Tibial nerve (tissue), 4 donors: ENCODE measurements around the gene ATP5ME. TPM values are rescaled to one million over a fixed set of nuclear protein-coding genes. Genes with fewer than 3 reads are reported as not detected.

Experiments used
- DNase-seq, 2 donors: peaks; one replicate each; pipeline ENCODE4 v3.0.0-alpha.2; 2019; ENCODE audit warnings: low spot score in 2 of 2
- H3K27ac ChIP-seq, 4 donors: fragments of 200-600 bp; sonication (generic) in 3 of 4; one replicate each; pipeline ENCODE4 v1.5.1; 2017 to 2019; ENCODE audit warnings: mild to moderate bottlenecking in 1 of 4
- H3K27me3 ChIP-seq, 2 donors: fragments of 200-600 bp; sonication (generic) in 1 of 2; one replicate each; pipeline versions ENCODE4 v1.5.1 to v1.6.0; 2017 to 2019
- H3K36me3 ChIP-seq, 3 donors: fragments of 200-600 bp; sonication (generic); one replicate each; pipeline ENCODE4 v1.5.1; 2018 to 2019
- H3K4me1 ChIP-seq, 4 donors: fragments of 200-600 bp; sonication (generic) in 3 of 4; one replicate each; pipeline ENCODE4 v1.5.1; 2017 to 2019
- H3K4me3 ChIP-seq, 4 donors: fragments of 200-600 bp; sonication (generic) in 3 of 4; one replicate each; pipeline ENCODE4 v1.5.1; 2017 to 2019; ENCODE audit warnings: mild to moderate bottlenecking in 1 of 4, moderate library complexity in 1 of 4
- H3K9me3 ChIP-seq, 4 donors: fragments of 200-600 bp; sonication (generic) in 3 of 4; one replicate each; pipeline ENCODE4 v1.5.1; 2017 to 2019
- EP300 ChIP-seq, 2 donors: sonication (generic); formaldehyde crosslinking; IDR thresholded peaks; one replicate each; pipeline ENCODE4 v1.6.1; 2017; ENCODE audit warnings: antibody characterized with exemption in 2 of 2, mild to moderate bottlenecking in 1 of 2
- POLR2A ChIP-seq, 2 donors: fragments of 450-650 bp; IDR thresholded peaks; one replicate each; pipeline ENCODE4 v1.6.1; 2017; ENCODE audit warnings: antibody characterized with exemption in 2 of 2, mild to moderate bottlenecking in 2 of 2, moderate library complexity in 2 of 2
- WGBS, 2 donors: methylation state at CpG; one replicate each; pipeline ENCODE4 v1.1.5; 2018; 5-methylcytosine and 5-hydroxymethylcytosine counted together
- total RNA-seq, 4 donors: library from RNA; depleted of rRNA; stranded (reverse); fragments of >200 nt; gene quantifications; one replicate each; pipeline ENCODE4 v1.1.0, GENCODE V29; 2016
- TF ChIP-seq, protein P1 (sequence below), 5 experiments: fragments of 200-600 bp in 3 of 5; fragments of 450-650 bp in 2 of 5; sonication (generic) in 3 of 5; IDR thresholded peaks; one replicate each; pipeline ENCODE4 v1.5.1; 2016 to 2019; ENCODE audit warnings: antibody characterized with exemption in 5 of 5, mild to moderate bottlenecking in 3 of 5, moderate library complexity in 2 of 5

ATP5ME gene
- total RNA-seq, 4 donors from 2014 or later, result 50.0 to 219 (median 139) TPM

DNA sequence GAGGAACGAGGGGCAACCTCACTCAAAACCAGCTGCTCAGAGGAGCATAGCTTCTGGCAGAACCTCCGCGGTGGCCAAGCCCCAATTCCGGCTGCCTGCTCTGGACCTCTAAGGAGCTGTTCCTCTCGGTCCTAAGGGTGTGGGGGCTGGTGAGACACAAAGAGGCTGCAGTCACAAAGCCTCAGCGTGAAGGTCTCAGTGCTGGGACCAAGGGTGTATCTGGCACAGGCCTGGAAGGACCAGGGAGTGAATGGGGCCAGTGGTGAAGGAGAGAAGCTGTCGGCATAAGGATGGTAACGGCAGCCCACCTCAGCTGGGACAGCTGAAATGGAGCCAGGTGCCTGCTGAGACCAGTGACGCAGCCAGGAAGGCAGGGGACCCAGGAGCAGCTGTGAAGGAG, 43.4 kb downstream of the ATP5ME start:
- TF ChIP-seq POLR2A (IDR thresholded peaks at IDR 0.05) (no peak), EP300 (IDR thresholded peaks at IDR 0.05) (no peak)
- TF ChIP-seq, protein P1, sequence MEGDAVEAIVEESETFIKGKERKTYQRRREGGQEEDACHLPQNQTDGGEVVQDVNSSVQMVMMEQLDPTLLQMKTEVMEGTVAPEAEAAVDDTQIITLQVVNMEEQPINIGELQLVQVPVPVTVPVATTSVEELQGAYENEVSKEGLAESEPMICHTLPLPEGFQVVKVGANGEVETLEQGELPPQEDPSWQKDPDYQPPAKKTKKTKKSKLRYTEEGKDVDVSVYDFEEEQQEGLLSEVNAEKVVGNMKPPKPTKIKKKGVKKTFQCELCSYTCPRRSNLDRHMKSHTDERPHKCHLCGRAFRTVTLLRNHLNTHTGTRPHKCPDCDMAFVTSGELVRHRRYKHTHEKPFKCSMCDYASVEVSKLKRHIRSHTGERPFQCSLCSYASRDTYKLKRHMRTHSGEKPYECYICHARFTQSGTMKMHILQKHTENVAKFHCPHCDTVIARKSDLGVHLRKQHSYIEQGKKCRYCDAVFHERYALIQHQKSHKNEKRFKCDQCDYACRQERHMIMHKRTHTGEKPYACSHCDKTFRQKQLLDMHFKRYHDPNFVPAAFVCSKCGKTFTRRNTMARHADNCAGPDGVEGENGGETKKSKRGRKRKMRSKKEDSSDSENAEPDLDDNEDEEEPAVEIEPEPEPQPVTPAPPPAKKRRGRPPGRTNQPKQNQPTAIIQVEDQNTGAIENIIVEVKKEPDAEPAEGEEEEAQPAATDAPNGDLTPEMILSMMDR (IDR thresholded peaks at IDR 0.05), result no peak
- peaks cover 0 to 35% (median 0%) of the 10 kb centered on the region in 4 donors for H3K9me3 ChIP-seq
- no peak for DNase-seq
- 68 to 72% methylated on average over 9 of the region's 9 CpGs for WGBS, 2 donors
- H3K4me1 ChIP-seq, result no peaks in the 10 kb centered on the region
- H3K4me3 ChIP-seq, result no peak overlapping the region
- H3K36me3 ChIP-seq, result no peaks in the 10 kb centered on the region
- H3K27ac ChIP-seq, result no peak overlapping the region
- no peaks in the 10 kb centered on the region for H3K27me3 ChIP-seq

DNA sequence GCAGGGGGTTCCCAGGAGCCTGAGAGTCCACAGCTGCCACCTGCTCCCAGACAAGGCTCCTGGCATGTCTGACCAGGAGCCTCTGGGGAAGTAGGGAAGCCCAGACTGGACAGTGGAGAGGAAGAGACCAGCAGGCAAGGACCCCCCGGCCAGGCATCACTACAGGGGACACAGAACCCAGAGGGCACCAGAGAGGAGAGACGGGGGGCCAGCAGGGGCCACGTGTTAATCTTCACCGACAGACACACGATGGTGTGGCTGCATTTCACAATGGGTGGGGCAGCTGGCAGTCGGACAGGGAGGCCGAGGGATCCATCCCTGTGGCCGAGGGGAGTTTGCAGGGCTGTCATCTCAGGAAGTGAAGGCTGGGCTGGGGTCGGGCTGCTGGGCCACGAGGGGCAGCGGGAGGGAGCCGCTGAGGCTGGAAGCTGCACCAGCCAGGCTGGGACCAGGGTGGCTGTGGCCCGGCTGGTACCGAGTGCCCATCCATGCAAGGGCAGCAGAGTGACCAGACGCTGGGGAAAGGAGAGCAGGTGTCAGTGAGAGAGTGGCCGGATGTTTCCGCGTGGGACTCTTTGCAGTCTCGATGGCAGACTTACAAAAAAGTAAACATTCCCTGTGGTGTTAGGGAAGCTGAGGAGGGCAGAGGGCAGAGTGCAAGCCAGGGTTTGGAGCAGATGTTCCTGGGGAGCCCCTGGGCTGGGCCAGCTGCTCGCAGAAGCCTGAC, 44.0 kb downstream of the ATP5ME start:
- Histone ChIP-seq H3K27me3 (no peaks in the 10 kb centered on the region), H3K9me3 (peaks cover 0 to 35% (median 0%) of the 10 kb centered on the region in 4 donors), H3K36me3 (no peaks in the 10 kb centered on the region), H3K4me1 (no peaks in the 10 kb centered on the region), H3K27ac (no peak overlapping the region), H3K4me3 (no peak overlapping the region)
- 58% methylated on average over 19 to 20 of the region's 20 CpGs for WGBS, 2 donors
- DNase-seq, result no peak
- TF ChIP-seq, protein P1 (IDR thresholded peaks at IDR 0.05), result no peak
- TF ChIP-seq EP300 (IDR thresholded peaks at IDR 0.05) (no peak), POLR2A (IDR thresholded peaks at IDR 0.05) (no peak)

DNA sequence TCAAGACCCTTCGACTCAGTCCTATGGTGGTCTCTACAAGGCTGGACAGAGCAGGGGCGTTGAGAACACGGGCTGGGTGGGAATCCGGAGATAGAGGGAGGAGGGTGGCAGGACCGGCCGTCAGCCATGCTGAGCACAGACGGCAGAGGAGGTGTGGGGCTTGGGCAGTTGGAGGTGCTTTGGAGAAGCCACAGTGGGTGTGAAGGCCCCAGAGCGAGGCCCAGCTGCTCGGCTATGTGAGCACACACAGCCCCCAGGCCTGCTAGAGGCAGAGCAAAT, 44.5 kb downstream of the ATP5ME start:
- no peaks in the 10 kb centered on the region for H3K36me3 ChIP-seq
- WGBS, 2 donors, result 79 to 83% methylated on average over 9 of the region's 9 CpGs
- TF ChIP-seq POLR2A (IDR thresholded peaks at IDR 0.05) (no peak), EP300 (IDR thresholded peaks at IDR 0.05) (no peak)
- TF ChIP-seq, protein P1 (IDR thresholded peaks at IDR 0.05), result no peak
- peaks cover 0 to 35% (median 0%) of the 10 kb centered on the region in 4 donors for H3K9me3 ChIP-seq
- no peak overlapping the region for H3K4me3 ChIP-seq
- no peak overlapping the region for H3K27ac ChIP-seq
- no peaks in the 10 kb centered on the region for H3K27me3 ChIP-seq
- DNase-seq, result no peak
- H3K4me1 ChIP-seq, result no peaks in the 10 kb centered on the region

DNA sequence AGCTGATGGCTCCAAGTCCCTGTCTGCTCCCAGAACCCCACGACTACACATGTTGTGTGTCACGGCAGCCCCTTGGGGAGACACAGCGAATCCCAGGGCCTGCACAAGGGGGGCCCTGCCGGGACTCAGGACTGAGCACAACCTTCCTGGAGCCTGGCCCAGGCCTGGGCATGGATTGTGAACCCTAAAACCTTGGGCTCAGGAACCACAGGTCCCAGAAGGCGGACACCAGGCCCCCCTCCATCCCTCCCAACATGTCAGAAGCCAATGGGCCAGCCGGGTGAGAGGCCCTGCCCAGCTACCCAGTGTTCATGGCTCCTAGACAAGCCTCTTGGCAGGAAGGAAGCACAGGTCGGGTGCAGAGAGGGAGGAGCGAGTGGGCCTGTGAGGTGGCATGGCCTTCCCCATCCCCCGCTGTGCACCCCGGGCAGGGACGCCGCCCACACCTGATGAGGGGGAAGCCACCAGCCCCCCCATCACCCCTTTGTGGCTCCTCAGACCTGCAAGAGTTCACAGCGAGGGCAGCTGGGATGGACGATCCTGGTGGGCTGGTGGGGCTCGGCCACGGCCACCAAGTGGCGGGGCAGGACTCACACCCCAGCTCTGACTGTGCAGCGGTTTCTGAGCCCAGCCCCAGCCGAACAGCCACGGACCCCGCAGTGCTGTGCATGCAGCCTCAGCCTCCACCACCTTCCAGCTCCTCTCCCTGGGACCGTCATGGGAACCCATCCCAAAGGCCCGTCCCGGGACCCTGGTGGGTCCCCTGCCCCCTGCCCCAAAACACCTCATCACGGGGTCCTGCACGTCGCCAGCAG, 45.0 kb downstream of the ATP5ME start:
- Histone ChIP-seq H3K4me3 (no peak overlapping the region), H3K36me3 (no peaks in the 10 kb centered on the region), H3K9me3 (peaks cover 0 to 35% (median 0%) of the 10 kb centered on the region in 4 donors), H3K4me1 (no peaks in the 10 kb centered on the region), H3K27me3 (no peaks in the 10 kb centered on the region), H3K27ac (no peak overlapping the region)
- 83 to 89% methylated on average over 18 to 23 of the region's 27 CpGs for WGBS, 2 donors
- no peak for TF ChIP-seq POLR2A (IDR thresholded peaks at IDR 0.05)
- TF ChIP-seq, protein P1 (IDR thresholded peaks at IDR 0.05), result no peak
- TF ChIP-seq EP300 (IDR thresholded peaks at IDR 0.05), result no peak
- no peak for DNase-seq

DNA sequence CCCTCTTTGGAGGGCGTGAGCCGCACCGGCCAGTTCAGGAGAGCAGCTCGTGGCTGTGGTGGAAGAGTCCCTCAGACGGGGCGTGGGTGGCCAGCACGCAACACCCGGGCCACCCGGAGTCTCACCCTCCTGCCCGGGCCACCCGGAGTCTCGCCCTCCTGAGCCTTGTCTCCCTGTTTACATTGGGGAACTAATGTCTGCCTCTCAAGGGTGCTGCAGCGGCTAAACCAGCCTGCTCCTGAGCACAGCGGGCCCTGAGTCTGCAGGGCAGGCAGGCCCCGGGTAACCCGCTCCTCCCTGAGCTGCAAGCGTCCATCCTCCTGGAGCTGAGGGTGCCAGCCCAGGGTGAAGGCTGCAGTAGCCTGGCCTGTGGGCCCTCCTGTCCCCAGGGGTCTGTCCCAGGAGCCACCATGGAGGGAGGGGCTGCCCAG, 45.8 kb downstream of the ATP5ME start:
- Histone ChIP-seq H3K4me3 (no peak overlapping the region), H3K27me3 (no peaks in the 10 kb centered on the region), H3K9me3 (peaks cover 0 to 29% (median 0%) of the 10 kb centered on the region in 4 donors), H3K36me3 (no peaks in the 10 kb centered on the region), H3K4me1 (no peaks in the 10 kb centered on the region), H3K27ac (no peak overlapping the region)
- WGBS, 2 donors, result 79 to 87% methylated on average over 10 to 11 of the region's 17 CpGs
- no peak for DNase-seq
- TF ChIP-seq EP300 (IDR thresholded peaks at IDR 0.05) (no peak), POLR2A (IDR thresholded peaks at IDR 0.05) (no peak)
- TF ChIP-seq, protein P1 (IDR thresholded peaks at IDR 0.05), result no peak
